HEK293T (cell line): ENCODE results near the gene DENND1C.

Experiments
- CTCF ChIA-PET: fragments of 350-600 bp; formaldehyde crosslinking; extraction: SDS; loops from one replicate; lab custom pipeline; 2021; ENCODE audit warnings: antibody characterized with exemption, inconsistent platforms; lab: Yijun Ruan, JAX
- POLR2A ChIA-PET: fragments of 350-600 bp; formaldehyde crosslinking; extraction: SDS; loops from one replicate; lab custom pipeline; 2020; ENCODE audit warnings: antibody characterized with exemption, inconsistent platforms; lab: Yijun Ruan, JAX
- DNase-seq: peaks from one replicate; pipeline ENCODE4 v3.0.0; 2012; ENCODE audit warnings: mixed read lengths; ENCODE audit errors: extremely low spot score
- ARNT ChIP-seq: fragments of 450-650 bp; IDR thresholded peaks from 2 replicates; pipeline ENCODE4 v1.6.1; 2017; ENCODE audit warnings: mild to moderate bottlenecking
- BHLHE40 ChIP-seq: fragments of 450-650 bp; IDR thresholded peaks from 2 replicates; pipeline ENCODE4 v1.6.1; 2016; ENCODE audit warnings: mild to moderate bottlenecking, moderate library complexity, borderline replicate concordance
- CTBP1 ChIP-seq: fragments of 450-650 bp; IDR thresholded peaks from 2 replicates; pipeline ENCODE4 v1.6.1; 2016; ENCODE audit warnings: borderline replicate concordance
- ELF4 ChIP-seq: fragments of 450-650 bp; IDR thresholded peaks from 2 replicates; pipeline ENCODE4 v1.6.1; 2017; ENCODE audit warnings: antibody characterized with exemption
- FOXA1 ChIP-seq: fragments of 450-650 bp; IDR thresholded peaks from 2 replicates; pipeline ENCODE4 v1.6.1; 2016; ENCODE audit warnings: mild to moderate bottlenecking
- FOXK2 ChIP-seq: fragments of 450-650 bp; IDR thresholded peaks from 2 replicates; pipeline ENCODE4 v1.6.1; 2016; ENCODE audit warnings: mild to moderate bottlenecking
- FOXM1 ChIP-seq: fragments of 450-650 bp; IDR thresholded peaks from 2 replicates; pipeline ENCODE4 v1.6.1; 2017; ENCODE audit warnings: mild to moderate bottlenecking, borderline replicate concordance
- HDGF ChIP-seq: fragments of 450-650 bp; IDR thresholded peaks from 2 replicates; pipeline ENCODE4 v1.6.1; 2017; ENCODE audit warnings: antibody characterized with exemption, borderline replicate concordance
- L3MBTL2 ChIP-seq: fragments of 450-650 bp; conservative IDR thresholded peaks from 2 replicates; pipeline ENCODE4 v1.6.1; 2016; ENCODE audit warnings: mild to moderate bottlenecking
- LEF1 ChIP-seq: fragments of 450-650 bp; IDR thresholded peaks from 2 replicates; pipeline ENCODE4 v1.6.1; 2017; ENCODE audit warnings: mild to moderate bottlenecking, borderline replicate concordance
- NFRKB ChIP-seq: fragments of 450-650 bp; IDR thresholded peaks from 2 replicates; pipeline ENCODE4 v1.6.1; 2016; ENCODE audit warnings: mild to moderate bottlenecking, moderate library complexity
- SP1 ChIP-seq: fragments of 450-650 bp; IDR thresholded peaks from 2 replicates; pipeline ENCODE4 v1.6.1; 2017
- SUZ12 ChIP-seq: fragments of 450-650 bp; IDR thresholded peaks from 2 replicates; pipeline ENCODE4 v1.6.1; 2016; ENCODE audit warnings: mild to moderate bottlenecking
- TARDBP ChIP-seq: fragments of 450-650 bp; IDR thresholded peaks from 2 replicates; pipeline ENCODE4 v1.6.1; 2016
- ZNF384 ChIP-seq: fragments of 450-650 bp; IDR thresholded peaks from 2 replicates; pipeline ENCODE4 v1.6.1; 2016
- TF ChIP-seq, protein P1 (sequence below): fragments of 450-650 bp; IDR thresholded peaks from 2 replicates; pipeline ENCODE4 v1.6.1; 2016

The DENND1C gene

DNA sequence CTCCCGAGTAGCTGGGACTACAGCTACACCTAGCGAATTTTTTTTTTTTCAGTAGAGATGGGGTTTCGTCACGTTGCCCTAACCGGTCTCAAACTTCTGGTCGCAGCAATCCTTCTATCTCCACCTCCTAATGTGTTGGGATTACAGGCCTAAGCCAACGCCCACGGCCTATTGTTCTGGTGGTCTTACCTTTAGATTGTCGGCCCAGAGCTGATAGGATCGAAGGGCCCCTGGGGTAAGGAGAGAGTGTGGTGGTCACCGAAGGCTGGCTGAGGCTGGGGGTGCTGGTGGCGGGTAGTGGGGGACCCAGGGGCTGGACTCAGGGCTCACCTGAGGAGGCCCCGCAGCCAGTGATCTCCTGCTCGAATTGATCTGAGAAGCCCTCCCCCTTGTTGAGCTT, 10.5 kb downstream of the DENND1C start:
- TF ChIP-seq FOXM1 (no peak), TARDBP (no peak), ELF4 (no peak), ARNT (no peak), FOXK2 (no peak), CTBP1 (no peak), SUZ12 (no peak), L3MBTL2 (no peak), FOXA1 (no peak), SP1 (no peak), BHLHE40 (no peak), HDGF (no peak), LEF1 (no peak), ZNF384 (no peak), NFRKB (no peak)
- TF ChIP-seq, protein P1, sequence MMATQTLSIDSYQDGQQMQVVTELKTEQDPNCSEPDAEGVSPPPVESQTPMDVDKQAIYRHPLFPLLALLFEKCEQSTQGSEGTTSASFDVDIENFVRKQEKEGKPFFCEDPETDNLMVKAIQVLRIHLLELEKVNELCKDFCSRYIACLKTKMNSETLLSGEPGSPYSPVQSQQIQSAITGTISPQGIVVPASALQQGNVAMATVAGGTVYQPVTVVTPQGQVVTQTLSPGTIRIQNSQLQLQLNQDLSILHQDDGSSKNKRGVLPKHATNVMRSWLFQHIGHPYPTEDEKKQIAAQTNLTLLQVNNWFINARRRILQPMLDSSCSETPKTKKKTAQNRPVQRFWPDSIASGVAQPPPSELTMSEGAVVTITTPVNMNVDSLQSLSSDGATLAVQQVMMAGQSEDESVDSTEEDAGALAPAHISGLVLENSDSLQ, result no peak
- no peak for DNase-seq
- POLR2A ChIA-PET, result no interaction called here
- CTCF ChIA-PET, result no interaction called here

DNA sequence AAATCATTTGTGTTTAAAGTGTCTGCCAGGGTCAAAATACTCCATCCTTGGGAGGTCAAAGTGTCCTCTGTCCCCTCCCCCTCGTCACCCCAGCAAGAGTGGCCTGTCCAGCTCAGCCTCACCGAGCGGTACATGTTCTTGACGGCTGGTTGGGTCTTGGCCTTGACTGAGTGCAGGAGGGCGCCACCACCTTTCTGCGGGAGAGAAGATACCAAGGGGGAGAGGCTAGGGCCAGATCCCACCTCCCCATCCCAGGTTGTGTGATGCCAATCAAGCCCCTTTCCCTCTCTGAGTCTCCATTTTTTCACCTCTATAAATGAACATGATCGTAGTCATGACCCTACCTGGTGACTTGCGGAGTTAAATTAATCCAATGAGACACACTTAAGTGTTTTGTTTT, 11.4 kb downstream of the DENND1C start:
- no peak for DNase-seq
- ChIA-PET CTCF (no interaction called here), POLR2A (interaction anchor here (0.9 kb wide), 1 partner anchor 10 kb away, joined by 3 read pairs; the partner anchor contains the start of gene SLC25A23)
- no peak for TF ChIP-seq SUZ12
- TF ChIP-seq ZNF384, result no peak
- TF ChIP-seq NFRKB, result no peak
- TF ChIP-seq ELF4, result no peak

DNA sequence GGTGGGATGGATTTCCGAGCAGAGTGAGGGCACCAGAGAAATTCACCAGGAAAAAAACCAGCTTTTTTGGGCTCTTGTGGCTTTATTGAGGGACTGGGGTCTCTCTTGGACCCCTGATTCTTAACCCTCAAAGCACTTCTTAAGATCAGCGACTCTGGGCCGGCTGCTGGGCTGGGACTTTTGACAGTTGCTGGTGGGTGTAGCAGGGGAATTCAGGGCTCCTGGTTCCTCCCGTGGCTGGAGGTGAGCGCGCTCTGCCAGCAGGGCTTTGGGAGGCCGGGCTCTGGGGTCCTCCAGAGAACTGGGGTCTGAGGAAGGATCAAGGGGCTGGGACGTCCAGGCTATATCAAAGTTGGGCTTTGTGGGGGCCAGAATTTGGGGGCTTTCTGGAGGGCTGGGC, 14.2 kb downstream of the DENND1C start:
- ChIA-PET CTCF (no interaction called here), POLR2A (no interaction called here)
- TF ChIP-seq SUZ12 (no peak), HDGF (no peak), SP1 (no peak), ZNF384 (no peak), ELF4 (no peak), FOXA1 (no peak)
- DNase-seq, result no peak

DNA sequence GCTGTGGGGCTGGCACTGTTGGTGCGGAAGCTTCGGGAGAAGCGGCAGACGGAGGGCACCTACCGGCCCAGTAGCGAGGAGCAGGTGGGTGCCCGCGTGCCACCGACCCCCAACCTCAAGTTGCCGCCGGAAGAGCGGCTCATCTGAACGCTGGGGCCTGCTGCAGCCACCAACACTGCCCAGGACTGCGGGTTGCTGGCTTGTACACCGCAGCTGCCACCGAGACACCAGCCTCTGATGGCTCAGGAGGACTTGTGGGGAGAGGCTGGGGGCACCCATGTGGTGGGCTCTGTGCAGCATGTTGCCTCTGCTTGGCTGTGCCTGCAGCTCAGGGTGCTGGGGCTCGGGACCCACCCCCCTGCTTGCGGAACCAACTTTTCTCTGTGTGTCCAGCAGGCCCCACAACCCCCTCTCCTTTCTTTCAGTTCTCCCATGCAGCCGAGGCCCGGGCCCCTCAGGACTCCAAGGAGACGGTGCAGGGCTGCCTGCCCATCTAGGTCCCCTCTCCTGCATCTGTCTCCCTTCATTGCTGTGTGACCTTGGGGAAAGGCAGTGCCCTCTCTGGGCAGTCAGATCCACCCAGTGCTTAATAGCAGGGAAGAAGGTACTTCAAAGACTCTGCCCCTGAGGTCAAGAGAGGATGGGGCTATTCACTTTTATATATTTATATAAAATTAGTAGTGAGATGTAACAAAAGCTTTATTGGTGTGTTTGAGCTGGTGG, 14.9 kb downstream of the DENND1C start:
- no peak for TF ChIP-seq FOXM1
- TF ChIP-seq FOXA1, result no peak
- no peak for TF ChIP-seq L3MBTL2
- no peak for TF ChIP-seq ELF4
- no peak for TF ChIP-seq SP1
- no peak for TF ChIP-seq TARDBP
- no peak for TF ChIP-seq BHLHE40
- TF ChIP-seq ZNF384, result no peak
- TF ChIP-seq NFRKB, result no peak
- TF ChIP-seq, protein P1, result no peak
- TF ChIP-seq SUZ12, result no peak
- no peak for TF ChIP-seq LEF1
- CTCF ChIA-PET, result no interaction called here

DNA sequence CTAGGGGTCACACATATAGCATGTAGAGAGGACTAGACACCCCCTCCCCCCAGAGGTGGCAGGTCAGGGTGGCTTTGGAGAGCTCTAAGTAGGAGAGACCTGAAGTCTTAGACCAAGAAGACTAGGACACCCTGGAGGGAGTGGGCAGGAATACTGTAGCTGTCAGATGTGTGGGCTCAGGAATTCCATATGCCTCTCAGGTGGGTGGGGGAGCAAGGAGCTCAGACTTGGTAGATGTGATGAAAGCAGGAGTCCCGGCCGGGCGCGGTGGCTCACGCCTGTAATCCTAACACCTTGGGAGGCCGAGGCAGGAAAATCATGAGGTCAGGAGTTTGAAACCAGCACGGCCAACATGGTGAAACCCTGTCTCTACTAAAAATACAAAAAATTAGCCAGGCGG, 15.9 kb downstream of the DENND1C start:
- DNase-seq, result no peak
- CTCF ChIA-PET, result no interaction called here
- TF ChIP-seq NFRKB, result no peak
- TF ChIP-seq TARDBP, result no peak
- no peak for TF ChIP-seq BHLHE40
- TF ChIP-seq HDGF, result no peak
- TF ChIP-seq, protein P1, result no peak
- TF ChIP-seq FOXA1, result no peak
- no peak for TF ChIP-seq ZNF384
- no peak for TF ChIP-seq L3MBTL2
- TF ChIP-seq SP1, result no peak
- no peak for TF ChIP-seq ARNT
- no peak for TF ChIP-seq CTBP1
- no peak for TF ChIP-seq ELF4
- no peak for TF ChIP-seq LEF1
- TF ChIP-seq FOXM1, result no peak
- no peak for TF ChIP-seq SUZ12
- no peak for TF ChIP-seq FOXK2
- POLR2A ChIA-PET, result no interaction called here

More for the DNA sequence above, 14.9 kb downstream of the DENND1C start:
- POLR2A ChIA-PET, result no interaction called here
- no peak for DNase-seq

DNA sequence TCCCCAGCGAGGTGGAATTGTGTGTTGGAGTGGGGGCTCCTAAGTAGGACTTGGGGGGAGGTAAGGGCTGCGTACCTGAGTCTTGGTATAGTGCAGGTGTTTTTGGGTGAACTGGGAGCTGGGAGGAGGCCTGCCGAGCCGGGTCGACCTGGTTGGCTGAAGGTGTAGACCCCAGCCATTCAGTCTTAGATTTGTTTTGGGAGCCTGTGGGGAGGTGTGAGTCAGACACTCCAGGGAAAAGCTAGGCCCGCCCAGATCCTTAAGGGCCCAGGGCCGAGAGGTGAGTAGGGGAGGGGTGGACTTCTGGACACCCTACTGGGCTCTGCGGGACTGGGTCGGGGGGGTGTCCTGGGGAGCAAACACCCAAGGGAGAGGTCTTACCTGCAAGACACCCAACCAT, 16.6 kb downstream of the DENND1C start:
- no peak for DNase-seq
- ChIA-PET POLR2A (no interaction called here), CTCF (no interaction called here)
- TF ChIP-seq L3MBTL2 (no peak), FOXM1 (no peak), BHLHE40 (no peak), ZNF384 (no peak), HDGF (no peak), LEF1 (no peak), SUZ12 (no peak), TARDBP (no peak), FOXK2 (no peak), CTBP1 (no peak), SP1 (no peak)
- TF ChIP-seq, protein P1, result no peak
